GM12878 (cell line): ENCODE measurements around the gene AFF1.

ENCODE experiments used
- EZH2 ChIP-seq: IDR thresholded peaks from 2 replicates; pipeline ENCODE4 v1.6.1; 2012; ENCODE audit warnings: low read depth, mild to moderate bottlenecking, control low read depth, inconsistent platforms, low read length, borderline replicate concordance; ENCODE audit not compliant: control insufficient read depth
- KDM1A ChIP-seq: fragments of 200-600 bp; sonication (generic); IDR thresholded peaks from 2 replicates; pipeline ENCODE4 v1.6.1; 2016; ENCODE audit warnings: borderline replicate concordance
- TCF12 ChIP-seq: IDR thresholded peaks from 2 replicates; pipeline ENCODE4 v1.6.1; 2011; ENCODE audit warnings: low read depth, mild to moderate bottlenecking, low read length
- TF ChIP-seq, protein P1 (sequence below), 3 experiments: IDR thresholded peaks in 2 of 3; conservative IDR thresholded peaks in 1 of 3; 2 replicates each; pipeline ENCODE4 v1.5.1; 2011; ENCODE audit warnings: low read depth in 3 of 3, low read length in 3 of 3, mild to moderate bottlenecking in 3 of 3, control low read depth in 2 of 3, moderate library complexity in 2 of 3, inconsistent platforms in 1 of 3, mixed read lengths in 1 of 3; ENCODE audit not compliant: control insufficient read depth in 2 of 3, insufficient read depth in 1 of 3; ENCODE audit errors: extremely low read depth in 1 of 3

DNA sequence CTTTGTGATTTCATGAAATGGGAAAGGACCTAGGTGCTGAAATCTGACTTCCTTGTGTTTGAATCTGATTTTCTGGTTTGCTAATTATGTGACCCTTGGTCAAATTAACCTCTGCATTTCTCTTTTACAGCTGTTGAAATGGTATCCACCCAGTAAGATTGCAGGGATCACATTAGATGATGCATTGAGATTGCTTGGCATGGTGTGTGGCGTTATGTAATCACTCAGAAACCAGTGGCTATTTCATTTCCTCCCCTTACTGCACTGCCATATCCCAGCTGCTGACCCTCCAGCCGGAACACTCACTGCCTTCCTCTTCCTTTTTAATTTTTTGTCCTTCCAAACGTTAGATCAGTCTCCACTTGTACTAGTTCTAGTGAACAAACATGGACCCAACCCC, 206.6 kb downstream of the AFF1 start:
- TF ChIP-seq KDM1A: no peak
- no peak for TF ChIP-seq EZH2
- TF ChIP-seq, protein P1, sequence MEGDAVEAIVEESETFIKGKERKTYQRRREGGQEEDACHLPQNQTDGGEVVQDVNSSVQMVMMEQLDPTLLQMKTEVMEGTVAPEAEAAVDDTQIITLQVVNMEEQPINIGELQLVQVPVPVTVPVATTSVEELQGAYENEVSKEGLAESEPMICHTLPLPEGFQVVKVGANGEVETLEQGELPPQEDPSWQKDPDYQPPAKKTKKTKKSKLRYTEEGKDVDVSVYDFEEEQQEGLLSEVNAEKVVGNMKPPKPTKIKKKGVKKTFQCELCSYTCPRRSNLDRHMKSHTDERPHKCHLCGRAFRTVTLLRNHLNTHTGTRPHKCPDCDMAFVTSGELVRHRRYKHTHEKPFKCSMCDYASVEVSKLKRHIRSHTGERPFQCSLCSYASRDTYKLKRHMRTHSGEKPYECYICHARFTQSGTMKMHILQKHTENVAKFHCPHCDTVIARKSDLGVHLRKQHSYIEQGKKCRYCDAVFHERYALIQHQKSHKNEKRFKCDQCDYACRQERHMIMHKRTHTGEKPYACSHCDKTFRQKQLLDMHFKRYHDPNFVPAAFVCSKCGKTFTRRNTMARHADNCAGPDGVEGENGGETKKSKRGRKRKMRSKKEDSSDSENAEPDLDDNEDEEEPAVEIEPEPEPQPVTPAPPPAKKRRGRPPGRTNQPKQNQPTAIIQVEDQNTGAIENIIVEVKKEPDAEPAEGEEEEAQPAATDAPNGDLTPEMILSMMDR (IDR thresholded peaks at IDR 0.05 in 2 of 3, conservative IDR thresholded peaks at IDR 0.05 in 1 of 3; ENCODE audit: control insufficient read depth in 2 of 3, extremely low read depth in 1 of 3, insufficient read depth in 1 of 3, low read depth in 3 of 3, low read length in 3 of 3): no peak
- no peak for TF ChIP-seq TCF12
